Lower leg skin (tissue), 3 donors: ENCODE results near the gene IQCH.

Experiments used
- CTCF ChIP-seq, 3 donors: fragments of 450-650 bp; IDR thresholded peaks; one replicate each; pipeline ENCODE4 v1.5.1; 2016; ENCODE audit warnings: antibody characterized with exemption in 3 of 3, mild to moderate bottlenecking in 3 of 3, moderate library complexity in 2 of 3
- POLR2A ChIP-seq, 2 donors: fragments of 450-650 bp; IDR thresholded peaks; one replicate each; pipeline ENCODE4 v1.6.1; 2016 to 2017; ENCODE audit warnings: antibody characterized with exemption in 2 of 2, mild to moderate bottlenecking in 1 of 2, moderate library complexity in 1 of 2

GRCh38 chr15:67370206-67370954, 115.8 kb downstream of the IQCH start:
- no peak for TF ChIP-seq CTCF (IDR thresholded peaks at IDR 0.05)
- TF ChIP-seq POLR2A (IDR thresholded peaks at IDR 0.05): no peak
